Left cardiac atrium (tissue), 4 donors: ENCODE results near the gene TCN2. TPM values are rescaled to one million over a fixed set of nuclear protein-coding genes. Genes with fewer than 3 reads are reported as not detected.
A peak's percentile ranks its signal among the peaks of the same experiment; 100 is the strongest.
"Not testable (repeated sequence)": the region's sequence is repeated elsewhere in the genome, so short reads cannot be mapped to it uniquely, and the experiment has no call there.

Source experiments
- ATAC-seq, 2 donors: fragments of 200-7000 bp; cut with Tn5 transposase; one replicate each; pipeline ENCODE4 v1.9.1; 2020; ENCODE audit warnings: mild to moderate bottlenecking in 2 of 2, moderate library complexity in 2 of 2
- DNase-seq: peaks from one replicate; pipeline ENCODE4 v3.0.0-alpha.2; 2020
- intact Hi-C, 2 donors: fragments of 100-400 bp; cut with DNase I; formaldehyde crosslinking; loops; one replicate each; pipeline versions ENCODE4 v1.14.1 to v1.15.1; 2022 to 2023
- total RNA-seq, 2 donors: library from RNA; stranded (reverse); fragmentation: NEBNext Ultra II Directional; extraction: Animal tissue kit (Norgen Biotek cat#: 25700); gene quantifications; one replicate each; pipeline ENCODE4 v1.2.1, GENCODE V29; 2021
- donor health status: DM: no; HTN: yes; CAD: no.
- donor health status: DM: no; HTN: yes; CAD: no; lungs with severe emphysema.
- donor health status: DM: yes; HTN: yes; CAD: no.
- donor health status: Dilated cardiomyopathy.

The TCN2 gene
- total RNA-seq, 2 donors from 2014 or later = 20.9 to 21.3 TPM

- intact Hi-C loops = no loop called here
- ATAC-seq (peak in 1 of 2 donors; percentile 39), DNase-seq (no peak)
Measured at GRCh38 chr22:30574095-30574981, 32.6 kb upstream of the TCN2 start, which contains the start of gene GAL3ST1. TSS of gene GAL3ST1 (minus strand) at chr22:30574665. CDS start at chr22:30557392, 17,273 bp downstream.

GRCh38 chr22:30574997-30575671 is 31.8 kb upstream of the TCN2 start:
- intact Hi-C loops = no loop called here
- DNase-seq = peak; percentile 61
- peak; percentile 76 to 88 for ATAC-seq

- DNase-seq (no peak), ATAC-seq (no peak)
- intact Hi-C loops = no loop called here
Measured at GRCh38 chr22:30575859-30576258, 31.1 kb upstream of the TCN2 start.

- ATAC-seq = no peak
- intact Hi-C loops = no loop called here
- no peak for DNase-seq
Measured at GRCh38 chr22:30578481-30578880, 28.5 kb upstream of the TCN2 start.

DNA sequence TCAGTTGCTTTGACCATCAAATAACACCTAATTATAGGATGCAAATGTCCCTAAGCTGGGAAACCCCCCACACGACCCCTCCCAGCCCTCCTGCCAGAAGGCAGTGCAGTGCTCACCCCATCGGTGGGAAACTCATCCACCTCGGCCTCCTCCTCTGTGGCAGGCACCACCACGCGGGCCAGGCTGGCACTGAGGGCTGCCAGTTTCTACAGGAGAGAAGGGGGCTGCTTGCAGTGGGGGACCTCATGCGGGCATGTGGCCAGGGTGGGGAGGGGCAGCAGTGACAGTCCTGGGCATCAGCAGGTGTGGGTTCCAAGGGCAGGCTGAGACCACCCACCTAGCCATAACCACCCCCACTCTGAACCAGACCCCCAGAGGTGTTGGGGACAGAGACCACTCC is 26.1 kb upstream of the TCN2 start:
- ATAC-seq (no peak), DNase-seq (no peak)
- intact Hi-C loops = no loop called here

GRCh38 chr22:30582051-30582450 is 24.9 kb upstream of the TCN2 start:
- no peak for DNase-seq
- intact Hi-C loops = no loop called here
- peak in 1 of 2 donors; percentile 13 for ATAC-seq

DNA sequence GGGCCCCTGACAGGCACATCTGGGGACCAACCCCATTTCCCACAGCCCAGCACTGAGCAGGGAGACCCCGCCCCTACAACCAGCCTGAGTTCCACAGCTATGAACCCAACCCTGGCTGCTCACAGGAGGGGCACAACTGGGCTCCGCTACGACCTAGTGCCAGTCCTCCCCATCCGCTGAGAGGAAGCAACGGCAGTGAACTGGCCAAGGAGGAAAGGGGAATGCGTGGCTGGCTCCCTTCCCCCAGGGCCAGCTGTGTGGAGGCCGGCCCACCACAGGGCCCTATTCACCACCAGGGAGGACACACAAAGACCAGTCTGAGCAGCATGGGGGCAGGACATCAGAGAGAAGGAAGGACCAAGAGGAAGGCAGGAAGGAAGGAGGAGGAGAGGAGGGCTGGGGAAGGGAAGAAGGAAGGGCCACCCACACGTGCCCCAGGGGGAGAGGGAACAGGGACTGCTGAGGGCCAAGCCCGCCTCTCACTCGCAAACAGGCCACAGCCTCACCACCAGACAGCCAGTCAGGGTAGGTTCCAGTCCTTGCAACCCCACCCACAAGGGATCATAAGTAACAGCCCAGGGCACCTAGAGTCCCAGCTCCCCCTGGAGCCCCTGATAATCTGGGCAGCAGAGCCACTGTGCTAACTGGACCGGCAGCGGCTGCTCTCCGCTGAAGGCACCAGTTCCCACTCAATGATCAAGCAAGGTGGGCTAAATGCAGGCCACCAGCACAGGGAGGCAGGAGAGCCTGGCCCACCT is 24.0 kb upstream of the TCN2 start:
- ATAC-seq = peak in 1 of 2 donors; percentile 24
- DNase-seq = no peak
- intact Hi-C loops = no loop called here

GRCh38 chr22:30584441-30584840 is 22.5 kb upstream of the TCN2 start:
- ATAC-seq (no peak), DNase-seq (no peak)
- intact Hi-C loops = no loop called here

GRCh38 chr22:30586414-30586813 is 20.6 kb upstream of the TCN2 start:
- ATAC-seq (no peak), DNase-seq (no peak)
- intact Hi-C loops = no loop called here

DNA sequence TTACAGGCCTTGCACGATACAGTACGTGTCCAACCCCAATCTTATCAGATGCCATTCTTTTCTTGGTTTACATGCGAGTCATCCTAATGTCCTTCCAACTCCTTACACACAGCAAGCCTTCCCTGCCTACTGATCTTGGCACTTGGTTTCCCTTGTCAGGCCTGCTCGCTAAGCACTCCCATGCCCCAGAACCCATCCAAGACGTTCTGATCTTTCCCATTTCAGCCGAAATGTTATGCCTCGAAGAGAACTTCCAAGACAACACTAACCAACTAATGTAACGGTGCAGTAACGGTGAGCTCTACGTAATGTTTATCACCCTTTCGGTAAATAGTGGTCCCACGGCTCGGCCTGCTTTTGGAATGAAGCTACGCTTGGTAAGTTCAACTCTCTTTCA is 15.8 kb upstream of the TCN2 start:
- ATAC-seq (no peak), DNase-seq (no peak)
- intact Hi-C loops = no loop called here

DNA sequence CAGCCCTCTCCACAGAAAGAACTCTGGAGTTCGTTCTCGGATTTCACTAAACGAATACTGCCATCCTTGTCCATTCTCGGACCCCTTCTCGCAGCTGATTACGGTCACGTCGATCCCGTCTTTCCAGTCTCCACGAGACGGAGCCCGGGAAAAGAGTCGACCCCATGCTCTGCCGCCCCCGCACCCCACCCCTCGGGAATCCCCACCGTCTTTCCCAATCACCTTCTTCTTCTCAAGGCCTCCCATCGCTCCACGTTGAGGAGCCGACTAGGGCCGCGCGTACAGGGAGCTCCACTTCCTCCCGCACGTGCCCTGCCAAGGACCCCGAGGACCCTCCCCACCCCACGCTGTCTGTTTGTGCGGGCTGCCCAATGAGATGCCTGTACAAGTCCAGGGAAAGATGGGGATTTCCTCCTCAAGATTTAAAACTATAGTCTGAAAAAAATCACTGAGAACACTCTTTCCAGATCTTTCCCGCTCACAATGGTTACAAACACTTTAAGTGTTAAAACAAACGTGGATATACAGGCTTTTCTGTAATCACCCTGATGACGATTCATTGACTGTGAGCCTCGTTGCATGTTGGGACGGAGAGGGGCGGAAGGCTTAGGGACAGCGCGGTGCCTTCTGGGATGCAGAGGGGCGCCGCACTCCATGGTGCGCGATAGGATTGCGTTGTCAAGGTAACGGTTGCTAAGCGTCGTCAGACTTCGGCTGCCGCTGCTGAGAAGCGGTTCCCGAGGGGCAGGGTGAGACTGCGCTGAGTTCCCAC is 15.2 kb upstream of the TCN2 start, which contains the start of gene PES1:
Gene PES1, minus strand, starts transcription at position 323 of the 772 bp plus-strand sequence. Its CDS starts 77 bp downstream, at position 246.
- intact Hi-C loops = no loop called here
- DNase-seq (peak; percentile 96), ATAC-seq (peak; percentile 100)

- intact Hi-C loops, ATAC-seq: not testable (repeated sequence)
Measured at GRCh38 chr22:30592360-30592713, 14.6 kb upstream of the TCN2 start.

DNA sequence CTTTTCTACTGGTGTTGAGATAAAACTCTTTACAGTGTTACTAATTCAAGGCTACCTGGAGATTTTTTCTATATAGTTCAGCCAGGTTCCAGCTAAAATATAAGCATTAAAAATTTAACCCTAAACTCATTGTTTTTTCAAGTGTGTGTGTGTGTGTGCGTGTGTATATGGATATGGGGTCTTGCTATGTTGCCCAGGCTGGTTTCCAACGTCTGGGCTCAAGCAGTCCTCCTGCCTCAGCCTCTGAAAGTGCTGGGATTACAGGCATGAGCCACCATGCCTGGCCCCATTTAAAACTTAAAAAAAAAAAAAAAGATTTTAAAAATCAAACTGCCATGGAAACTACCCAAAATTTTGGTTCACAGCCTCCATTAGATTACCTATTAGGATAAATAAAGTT is 10.8 kb upstream of the TCN2 start:
- intact Hi-C loops = no loop called here
- DNase-seq (no peak), ATAC-seq (no peak)

More at GRCh38 chr22:30592360-30592713, 14.6 kb upstream of the TCN2 start:
- not testable (repeated sequence) for DNase-seq

GRCh38 chr22:30596886-30597285 is 10.1 kb upstream of the TCN2 start:
- DNase-seq = no peak
- ATAC-seq = no peak
- intact Hi-C loops = no loop called here

GRCh38 chr22:30598986-30599385 is 8.0 kb upstream of the TCN2 start:
- no peak for DNase-seq
- no peak for ATAC-seq
- intact Hi-C loops = no loop called here

GRCh38 chr22:30600921-30601320 is 6.1 kb upstream of the TCN2 start:
- intact Hi-C loops = no loop called here
- ATAC-seq (no peak), DNase-seq (no peak)

- DNase-seq (no peak), ATAC-seq (no peak)
- intact Hi-C loops = no loop called here
Measured at GRCh38 chr22:30601464-30601863, 5.5 kb upstream of the TCN2 start.

GRCh38 chr22:30602049-30602448 is 4.9 kb upstream of the TCN2 start:
- intact Hi-C loops = no loop called here
- ATAC-seq = no peak
- DNase-seq = no peak

DNA sequence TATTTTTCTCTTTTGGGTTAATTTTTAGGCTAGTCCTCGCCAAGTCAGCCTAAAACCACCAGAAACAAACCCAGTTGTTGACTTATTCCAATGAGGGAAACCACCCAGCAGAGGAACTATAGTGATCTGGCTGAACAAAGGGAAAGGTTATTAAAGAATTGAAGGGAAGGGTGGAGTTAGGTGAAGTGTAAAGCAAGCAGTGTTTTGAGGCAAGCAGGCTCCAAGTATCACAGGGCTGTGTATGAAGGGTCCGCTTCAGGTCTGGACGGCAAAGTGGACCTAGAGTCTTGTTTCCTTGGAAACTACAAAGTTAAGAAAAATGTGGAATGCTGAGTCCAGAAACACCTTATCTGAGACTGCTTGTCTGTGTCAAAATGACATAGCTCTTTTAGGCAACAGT is 3.2 kb upstream of the TCN2 start:
- no peak for ATAC-seq
- DNase-seq = no peak
- intact Hi-C loops = no loop called here
